Measurements from ENCODE around the gene C1orf167.

C1orf167 gene

GRCh38 chr1:11720525-11720924 lies 41.5 kb upstream of the C1orf167 start:
- H3K9me3 ChIP-seq (ENCODE audit: control insufficient read depth, insufficient read depth, low read length), result no peaks in the 10 kb centered on the region
- TF ChIP-seq EZH2phosphoT487 (IDR thresholded peaks at IDR 0.05; ENCODE audit: borderline replicate concordance, low read length), result no peak
- TF ChIP-seq, protein P1, sequence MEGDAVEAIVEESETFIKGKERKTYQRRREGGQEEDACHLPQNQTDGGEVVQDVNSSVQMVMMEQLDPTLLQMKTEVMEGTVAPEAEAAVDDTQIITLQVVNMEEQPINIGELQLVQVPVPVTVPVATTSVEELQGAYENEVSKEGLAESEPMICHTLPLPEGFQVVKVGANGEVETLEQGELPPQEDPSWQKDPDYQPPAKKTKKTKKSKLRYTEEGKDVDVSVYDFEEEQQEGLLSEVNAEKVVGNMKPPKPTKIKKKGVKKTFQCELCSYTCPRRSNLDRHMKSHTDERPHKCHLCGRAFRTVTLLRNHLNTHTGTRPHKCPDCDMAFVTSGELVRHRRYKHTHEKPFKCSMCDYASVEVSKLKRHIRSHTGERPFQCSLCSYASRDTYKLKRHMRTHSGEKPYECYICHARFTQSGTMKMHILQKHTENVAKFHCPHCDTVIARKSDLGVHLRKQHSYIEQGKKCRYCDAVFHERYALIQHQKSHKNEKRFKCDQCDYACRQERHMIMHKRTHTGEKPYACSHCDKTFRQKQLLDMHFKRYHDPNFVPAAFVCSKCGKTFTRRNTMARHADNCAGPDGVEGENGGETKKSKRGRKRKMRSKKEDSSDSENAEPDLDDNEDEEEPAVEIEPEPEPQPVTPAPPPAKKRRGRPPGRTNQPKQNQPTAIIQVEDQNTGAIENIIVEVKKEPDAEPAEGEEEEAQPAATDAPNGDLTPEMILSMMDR (IDR thresholded peaks at IDR 0.05; ENCODE audit: low read depth, low read length, poor library complexity, severe bottlenecking), result no peak
- H3F3A ChIP-seq (ENCODE audit: control insufficient read depth, insufficient read depth), result no peaks in the 10 kb centered on the region
- peaks cover 14% of the 10 kb centered on the region for H3K4me1 ChIP-seq (ENCODE audit: control insufficient read depth, low read length)
- no peak overlapping the region for H3K27ac ChIP-seq (ENCODE audit: low read depth, low read length)
- no peak overlapping the region for H3K4me3 ChIP-seq (ENCODE audit: low read length)
- H3K27me3 ChIP-seq (ENCODE audit: control insufficient read depth, low read length), result peaks cover 5% of the 10 kb centered on the region
- no peaks in the 10 kb centered on the region for H3K79me2 ChIP-seq (ENCODE audit: control insufficient read depth, low read length)
- no peak overlapping the region for H3K4me2 ChIP-seq (ENCODE audit: low read length)
- H3K9me2 ChIP-seq (replicated peaks; ENCODE audit: control insufficient read depth, low read length), result no peaks in the 10 kb centered on the region
- H4K20me1 ChIP-seq (ENCODE audit: control insufficient read depth, insufficient read depth, low read depth, low read length), result no peaks in the 10 kb centered on the region
- H3K36me3 ChIP-seq (ENCODE audit: control insufficient read depth, low read length), result no peaks in the 10 kb centered on the region

- Histone ChIP-seq H3K36me3 (ENCODE audit: control insufficient read depth, low read length) (no peaks in the 10 kb centered on the region), H3K4me2 (ENCODE audit: low read length) (no peak overlapping the region)
Measured at GRCh38 chr1:11721311-11721710, 40.7 kb upstream of the C1orf167 start.

DNA sequence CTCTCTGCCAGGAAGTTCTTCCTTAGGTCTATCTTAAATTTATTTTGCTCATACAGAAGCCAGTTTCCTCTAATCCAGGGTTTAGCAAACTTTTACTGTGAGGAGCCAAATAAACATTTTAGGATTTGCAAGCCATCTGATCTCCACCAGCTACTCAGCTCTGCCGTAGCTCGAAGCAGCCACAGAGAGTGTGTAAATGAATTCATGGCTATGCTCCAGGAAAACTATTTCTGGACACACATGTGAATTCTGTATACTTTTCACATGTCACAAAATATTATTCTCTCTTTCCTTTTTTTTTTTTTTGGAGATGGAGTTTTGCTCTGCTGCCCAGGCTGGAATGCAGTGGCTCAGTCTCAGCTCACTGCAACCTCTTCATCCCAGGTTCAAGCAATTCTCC lies 39.5 kb upstream of the C1orf167 start:
- TF ChIP-seq EZH2phosphoT487 (IDR thresholded peaks at IDR 0.05; ENCODE audit: borderline replicate concordance, low read length), result no peak
- TF ChIP-seq, protein P1 (IDR thresholded peaks at IDR 0.05; ENCODE audit: low read depth, low read length, poor library complexity, severe bottlenecking), result no peak
- H3K27me3 ChIP-seq (ENCODE audit: control insufficient read depth, low read length), result peaks cover 2% of the 10 kb centered on the region; the same call in 1 of the 2 replicates
- no peaks in the 10 kb centered on the region for H3F3A ChIP-seq (ENCODE audit: control insufficient read depth, insufficient read depth)
- no peak overlapping the region for H3K4me3 ChIP-seq (ENCODE audit: low read length)
- H3K9me2 ChIP-seq (replicated peaks; ENCODE audit: control insufficient read depth, low read length), result no peaks in the 10 kb centered on the region
- no peaks in the 10 kb centered on the region for H4K20me1 ChIP-seq (ENCODE audit: control insufficient read depth, insufficient read depth, low read depth, low read length)
- no peaks in the 10 kb centered on the region for H3K36me3 ChIP-seq (ENCODE audit: control insufficient read depth, low read length)
- H3K9me3 ChIP-seq (ENCODE audit: control insufficient read depth, insufficient read depth, low read length), result no peaks in the 10 kb centered on the region
- H3K27ac ChIP-seq (ENCODE audit: low read depth, low read length), result no peak overlapping the region
- no peaks in the 10 kb centered on the region for H3K79me2 ChIP-seq (ENCODE audit: control insufficient read depth, low read length)
- H3K4me2 ChIP-seq (ENCODE audit: low read length), result no peak overlapping the region
- peaks cover 14% of the 10 kb centered on the region for H3K4me1 ChIP-seq (ENCODE audit: control insufficient read depth, low read length)

More at GRCh38 chr1:11721311-11721710, 40.7 kb upstream of the C1orf167 start:
- peaks cover 14% of the 10 kb centered on the region for H3K4me1 ChIP-seq (ENCODE audit: control insufficient read depth, low read length)
- H3K27me3 ChIP-seq (ENCODE audit: control insufficient read depth, low read length), result peaks cover 2% of the 10 kb centered on the region; the same call in 1 of the 2 replicates
- H3K9me2 ChIP-seq (replicated peaks; ENCODE audit: control insufficient read depth, low read length), result no peaks in the 10 kb centered on the region
- no peaks in the 10 kb centered on the region for H4K20me1 ChIP-seq (ENCODE audit: control insufficient read depth, insufficient read depth, low read depth, low read length)
- no peaks in the 10 kb centered on the region for H3K79me2 ChIP-seq (ENCODE audit: control insufficient read depth, low read length)
- no peaks in the 10 kb centered on the region for H3K9me3 ChIP-seq (ENCODE audit: control insufficient read depth, insufficient read depth, low read length)
- H3K4me3 ChIP-seq (ENCODE audit: low read length), result no peak overlapping the region
- H3F3A ChIP-seq (ENCODE audit: control insufficient read depth, insufficient read depth), result no peaks in the 10 kb centered on the region
- H3K27ac ChIP-seq (ENCODE audit: low read depth, low read length), result no peak overlapping the region
- TF ChIP-seq EZH2phosphoT487 (IDR thresholded peaks at IDR 0.05; ENCODE audit: borderline replicate concordance, low read length), result no peak
- TF ChIP-seq, protein P1 (IDR thresholded peaks at IDR 0.05; ENCODE audit: low read depth, low read length, poor library complexity, severe bottlenecking), result no peak

Measured in DOHH2 (cell line).